Measurements from ENCODE around the gene PITX2. TPM values are rescaled to one million over a fixed set of nuclear protein-coding genes. Genes with fewer than 3 reads are reported as not detected.
A peak's percentile ranks its signal among the peaks of the same experiment; 100 is the strongest.

PITX2 gene
- 4.3 and 5.8 TPM in 2 replicates for total RNA-seq (2014; rRNA removed; shearing (Covaris generic))
- 5.6 and 5.8 TPM in 2 replicates for polyA plus RNA-seq (2016; fragmentation: Nextera tagmentation; extraction: Ambion mirVana)

GRCh38 chr4:110622841-110623717 is at the start of gene PITX2:
Gene PITX2, minus strand, starts transcription at chr4:110623077. Its CDS starts 617 bp downstream, at chr4:110622460.
- Histone ChIP-seq H3K4me2 (ENCODE audit: unreplicated experiment) (no peak within 1 kb of the TSS), H3K9ac (no peak within 1 kb of the TSS), H3K9me3 (ENCODE audit: low read depth) (no peaks in the 10 kb centered on the region), H4K20me1 (ENCODE audit: insufficient read depth) (no peaks in the 10 kb centered on the region), H3K4me3 (no peak within 1 kb of the TSS), H3K27me3 (replicated peaks; ENCODE audit: insufficient read depth) (no peaks in the 10 kb centered on the region), H2AFZ (no peak within 1 kb of the TSS), H3K27ac (no peak within 1 kb of the TSS), H3K79me2 (ENCODE audit: insufficient read depth) (no peaks in the 10 kb centered on the region), H3F3A (ENCODE audit: insufficient read depth) (no peaks in the 10 kb centered on the region), H3K36me3 (ENCODE audit: low read depth) (no peaks in the 10 kb centered on the region), H3K4me1 (ENCODE audit: insufficient read depth) (no peaks in the 10 kb centered on the region), H3K9me2 (ENCODE audit: insufficient read depth) (no peaks in the 10 kb centered on the region)
- in situ Hi-C loops (cut with MboI) = no loop called here
- TF ChIP-seq EZH2 (IDR thresholded peaks at IDR 0.05; ENCODE audit: insufficient read depth, poor library complexity, severe bottlenecking) = no peak
- TF ChIP-seq EZH2phosphoT487 (IDR thresholded peaks at IDR 0.05; ENCODE audit: insufficient read depth, low read depth) = no peak
- 73 to 81% methylated on average over 38 to 56 of the region's 56 CpGs for WGBS, 2 experiments (ENCODE audit: low coverage in 1 of 2, low lambda C conversion rate in 2 of 2, missing lambda C conversion rate in 2 of 2)
- peak; percentile 34 for DNase-seq

DNA sequence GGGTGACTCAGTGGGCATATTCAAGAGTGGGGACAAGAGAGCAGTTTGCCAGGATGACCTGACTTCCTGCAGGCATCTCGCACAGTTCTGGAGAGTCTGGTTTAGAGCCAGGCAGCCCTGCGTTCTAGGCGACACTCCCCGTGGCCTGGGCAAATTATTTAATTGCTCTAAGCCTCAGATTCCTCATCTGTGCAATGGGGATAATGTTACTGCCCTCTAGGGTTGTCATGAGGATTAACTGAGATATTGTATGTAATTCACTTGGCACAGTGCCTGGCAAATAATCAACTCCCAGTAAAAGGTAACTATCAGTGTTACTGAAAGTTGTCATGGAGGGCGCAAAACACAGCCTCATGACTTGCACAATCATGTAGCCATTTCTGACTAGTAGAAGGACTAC is 48.8 kb upstream of the PITX2 start:
- H3F3A ChIP-seq (ENCODE audit: insufficient read depth) = peaks cover 9% of the 10 kb centered on the region; the same call in 1 of the 2 replicates
- no peak overlapping the region for H3K27ac ChIP-seq
- no peaks in the 10 kb centered on the region for H3K36me3 ChIP-seq (ENCODE audit: low read depth)
- no peak for DNase-seq
- no peaks in the 10 kb centered on the region for H4K20me1 ChIP-seq (ENCODE audit: insufficient read depth)
- H3K9me2 ChIP-seq (ENCODE audit: insufficient read depth) = no peaks in the 10 kb centered on the region
- no peak overlapping the region for H3K4me2 ChIP-seq (ENCODE audit: unreplicated experiment)
- 79 to 83% methylated on average over 5 of the region's 5 CpGs for WGBS, 2 experiments (ENCODE audit: low coverage in 1 of 2, low lambda C conversion rate in 2 of 2, missing lambda C conversion rate in 2 of 2)
- no peaks in the 10 kb centered on the region for H3K27me3 ChIP-seq (replicated peaks; ENCODE audit: insufficient read depth)
- H3K9me3 ChIP-seq (ENCODE audit: low read depth) = no peaks in the 10 kb centered on the region
- in situ Hi-C loops (cut with MboI) = no loop called here
- no peak overlapping the region for H2AFZ ChIP-seq
- H3K4me3 ChIP-seq = no peak overlapping the region
- no peak overlapping the region for H3K9ac ChIP-seq
- no peaks in the 10 kb centered on the region for H3K79me2 ChIP-seq (ENCODE audit: insufficient read depth)
- TF ChIP-seq EZH2 (IDR thresholded peaks at IDR 0.05; ENCODE audit: insufficient read depth, poor library complexity, severe bottlenecking) (no peak), EZH2phosphoT487 (IDR thresholded peaks at IDR 0.05; ENCODE audit: insufficient read depth, low read depth) (no peak)
- no peaks in the 10 kb centered on the region for H3K4me1 ChIP-seq (ENCODE audit: insufficient read depth)

- in situ Hi-C loops (cut with MboI) = no loop called here
Measured at GRCh38 chr4:110669663-110670062, 46.8 kb upstream of the PITX2 start.

GRCh38 chr4:110668463-110669235 is 45.8 kb upstream of the PITX2 start:
- in situ Hi-C loops (cut with MboI) = no loop called here

More at GRCh38 chr4:110669663-110670062, 46.8 kb upstream of the PITX2 start:
- no peak overlapping the region for H2AFZ ChIP-seq
- H3K4me3 ChIP-seq = no peak overlapping the region
- H3K9me3 ChIP-seq (ENCODE audit: low read depth) = no peaks in the 10 kb centered on the region
- H3K79me2 ChIP-seq (ENCODE audit: insufficient read depth) = no peaks in the 10 kb centered on the region
- H3K9me2 ChIP-seq (ENCODE audit: insufficient read depth) = no peaks in the 10 kb centered on the region
- no peak overlapping the region for H3K27ac ChIP-seq
- no peaks in the 10 kb centered on the region for H4K20me1 ChIP-seq (ENCODE audit: insufficient read depth)
- no peaks in the 10 kb centered on the region for H3K36me3 ChIP-seq (ENCODE audit: low read depth)
- H3K27me3 ChIP-seq (replicated peaks; ENCODE audit: insufficient read depth) = no peaks in the 10 kb centered on the region
- TF ChIP-seq EZH2 (IDR thresholded peaks at IDR 0.05; ENCODE audit: insufficient read depth, poor library complexity, severe bottlenecking) (no peak), EZH2phosphoT487 (IDR thresholded peaks at IDR 0.05; ENCODE audit: insufficient read depth, low read depth) (no peak)
- H3F3A ChIP-seq (ENCODE audit: insufficient read depth) = no peaks in the 10 kb centered on the region
- DNase-seq = peak; percentile 33
- H3K4me2 ChIP-seq (ENCODE audit: unreplicated experiment) = no peak overlapping the region
- no peaks in the 10 kb centered on the region for H3K4me1 ChIP-seq (ENCODE audit: insufficient read depth)
- H3K9ac ChIP-seq = no peak overlapping the region

More at GRCh38 chr4:110668463-110669235, 45.8 kb upstream of the PITX2 start:
- no peak overlapping the region for H3K4me3 ChIP-seq
- no peaks in the 10 kb centered on the region for H3K27me3 ChIP-seq (replicated peaks; ENCODE audit: insufficient read depth)
- H2AFZ ChIP-seq = no peak overlapping the region
- H3K27ac ChIP-seq = no peak overlapping the region
- H3K9me2 ChIP-seq (ENCODE audit: insufficient read depth) = no peaks in the 10 kb centered on the region
- no peak overlapping the region for H3K9ac ChIP-seq
- no peak for TF ChIP-seq EZH2phosphoT487 (IDR thresholded peaks at IDR 0.05; ENCODE audit: insufficient read depth, low read depth)
- no peaks in the 10 kb centered on the region for H3K9me3 ChIP-seq (ENCODE audit: low read depth)
- H3K79me2 ChIP-seq (ENCODE audit: insufficient read depth) = no peaks in the 10 kb centered on the region
- H3F3A ChIP-seq (ENCODE audit: insufficient read depth) = no peaks in the 10 kb centered on the region
- no peaks in the 10 kb centered on the region for H4K20me1 ChIP-seq (ENCODE audit: insufficient read depth)
- H3K4me2 ChIP-seq (ENCODE audit: unreplicated experiment) = no peak overlapping the region
- 69 to 70% methylated on average over 6 of the region's 6 CpGs for WGBS, 2 experiments (ENCODE audit: low coverage in 1 of 2, low lambda C conversion rate in 2 of 2, missing lambda C conversion rate in 2 of 2)
- peaks cover 7% of the 10 kb centered on the region for H3K4me1 ChIP-seq (ENCODE audit: insufficient read depth)
- DNase-seq = no peak
- no peaks in the 10 kb centered on the region for H3K36me3 ChIP-seq (ENCODE audit: low read depth)
